Activated T-cell treated with anti-CD3 and anti-CD28 coated beads for 24 hours (primary cell): ENCODE data around the gene C19orf12.

Source experiments
- DNase-seq: peaks from one replicate; pipeline ENCODE4 v3.0.0-alpha.2; 2020; ENCODE audit warnings: low read depth

The C19orf12 gene

GRCh38 chr19:29662604-29663404 lies 52.3 kb downstream of the C19orf12 start:
- no peak for DNase-seq

GRCh38 chr19:29662278-29662603 lies 52.8 kb downstream of the C19orf12 start:
- no peak for DNase-seq

- DNase-seq = no peak
Measured at GRCh38 chr19:29660835-29661234, 54.2 kb downstream of the C19orf12 start.

- DNase-seq = no peak
Measured at GRCh38 chr19:29658221-29658991, 56.7 kb downstream of the C19orf12 start.

GRCh38 chr19:29655648-29656335 lies 59.3 kb downstream of the C19orf12 start:
- DNase-seq = no peak

- no peak for DNase-seq
Measured at GRCh38 chr19:29653398-29653797, 61.7 kb downstream of the C19orf12 start.

- no peak for DNase-seq
Measured at GRCh38 chr19:29651622-29652394, 63.3 kb downstream of the C19orf12 start.

- DNase-seq = no peak
Measured at GRCh38 chr19:29650772-29651387, 64.2 kb downstream of the C19orf12 start.
